HCT116 (cell line): ENCODE measurements around the gene SRPRA. TPM values are rescaled to one million over a fixed set of nuclear protein-coding genes. Genes with fewer than 3 reads are reported as not detected.
"Not testable (repeated sequence)": the region's sequence is repeated elsewhere in the genome, so short reads cannot be mapped to it uniquely, and the experiment has no call there.

ENCODE experiments used
- ATAC-seq: fragments of 200-7000 bp; cut with Tn5 transposase; 2 replicates; pipeline ENCODE4 v1.9.1; 2020; ENCODE audit warnings: mild to moderate bottlenecking, moderate library complexity
- BruUV-seq: library from RNA; stranded (reverse); fragments of 400-500 nt; replicated peaks from 2 replicates; lab custom pipeline; 2021; lab: Mats Ljungman, UMichigan
- CTCF ChIA-PET: fragments of 300-600 bp; sonication (Branson Sonifier 250); formaldehyde crosslinking; loops from one replicate; lab custom pipeline; 2021; ENCODE audit warnings: antibody characterized with exemption; lab: Charles Lee
- POLR2A ChIA-PET: fragments of 300-600, 350-600 bp; sonication (Branson Sonifier 250); formaldehyde crosslinking; loops from one replicate; lab custom pipeline; 2021; ENCODE audit warnings: antibody characterized with exemption; lab: Charles Lee
- RAD21 ChIA-PET, 2 experiments: fragments of 300-600 bp; sonication (Branson Sonifier 250); formaldehyde crosslinking; loops; one replicate each; lab custom pipeline; 2023; ENCODE audit warnings: low total read pairs in 2 of 2; ENCODE audit not compliant: uncharacterized antibody in 2 of 2, unreplicated experiment in 2 of 2, low non-redundant PET in 1 of 2; lab: Charles Lee
- DNase-seq: peaks from one replicate; pipeline ENCODE4 v3.0.0-alpha.2; 2010; ENCODE audit warnings: low read depth, low spot score
- H2AFZ ChIP-seq: fragments of 200-600 bp; shearing (Covaris generic), sonication (generic); 2 replicates; pipeline ENCODE4 v1.6.1; 2017; ENCODE audit warnings: low read depth, mixed run types, mixed read lengths, antibody characterized with exemption, low read length; ENCODE audit not compliant: poor library complexity, severe bottlenecking
- H3K27ac ChIP-seq: 2 replicates; pipeline ENCODE4 v1.5.1; 2012; ENCODE audit warnings: low read depth, low read length
- H3K27me3 ChIP-seq: fragments of 200-600 bp; sonication (generic); 2 replicates; pipeline ENCODE4 v1.6.1; 2016; ENCODE audit warnings: mixed run types, low read length, mixed read lengths; ENCODE audit not compliant: insufficient read depth
- H3K36me3 ChIP-seq, 2 experiments: fragments of 200-500 bp in 1 of 2; fragments of 200-600 bp in 1 of 2; sonication (Bioruptor generic) in 1 of 2; sonication (generic) in 1 of 2; 2 replicates each; pipeline versions ENCODE4 v1.5.1 to v1.6.1; 2014 to 2016; ENCODE audit warnings: low read length in 2 of 2, inconsistent platforms in 1 of 2, mixed read lengths in 1 of 2, mixed run types in 1 of 2; ENCODE audit not compliant: insufficient read depth in 2 of 2, control insufficient read depth in 1 of 2
- H3K4me1 ChIP-seq, 2 experiments: fragments of 200-600 bp in 1 of 2; sonication (generic) in 1 of 2; 2 replicates each; pipeline versions ENCODE4 v1.5.1 to v1.6.1; 2012 to 2017; ENCODE audit warnings: low read length in 2 of 2, inconsistent platforms in 1 of 2, mild to moderate bottlenecking in 1 of 2, mixed read lengths in 1 of 2, mixed run types in 1 of 2, moderate library complexity in 1 of 2; ENCODE audit not compliant: insufficient read depth in 2 of 2, control insufficient read depth in 1 of 2
- H3K4me2 ChIP-seq: fragments of 200-600 bp; sonication (generic); 2 replicates; pipeline ENCODE4 v1.6.1; 2017; ENCODE audit warnings: mixed run types, low read length, mixed read lengths
- H3K4me3 ChIP-seq, 2 experiments: fragments of 200-600 bp in 1 of 2; sonication (generic) in 1 of 2; replicated peaks in 1 of 2; 2 replicates each; pipeline ENCODE4 v1.5.1; 2011 to 2016; ENCODE audit warnings: low read length in 2 of 2, control low read depth in 1 of 2, low read depth in 1 of 2, mild to moderate bottlenecking in 1 of 2, mixed read lengths in 1 of 2, mixed run types in 1 of 2
- H3K79me2 ChIP-seq: fragments of 200-600 bp; sonication (generic); 2 replicates; pipeline ENCODE4 v1.6.1; 2017; ENCODE audit warnings: mild to moderate bottlenecking, mixed run types, low read length, moderate library complexity, mixed read lengths; ENCODE audit not compliant: insufficient read depth
- H3K9ac ChIP-seq: fragments of 200-600 bp; sonication (generic); 2 replicates; pipeline ENCODE4 v1.6.1; 2016; ENCODE audit warnings: low read length, mixed read lengths
- H3K9me2 ChIP-seq: fragments of 200-600 bp; sonication (generic), shearing (Covaris generic); 2 replicates; pipeline ENCODE4 v1.6.1; 2017; ENCODE audit warnings: mixed run types, mild to moderate bottlenecking, moderate library complexity; ENCODE audit not compliant: insufficient read depth
- H3K9me3 ChIP-seq, 2 experiments: fragments of 200-500 bp in 1 of 2; fragments of 200-600 bp in 1 of 2; sonication (Bioruptor generic) in 1 of 2; sonication (generic) in 1 of 2; 2 replicates each; pipeline ENCODE4 v1.6.1; 2014 to 2017; ENCODE audit warnings: low read length in 2 of 2, mixed read lengths in 2 of 2, inconsistent platforms in 1 of 2, low read depth in 1 of 2, mild to moderate bottlenecking in 1 of 2, mixed run types in 1 of 2, moderate library complexity in 1 of 2; ENCODE audit not compliant: control insufficient read depth in 1 of 2, insufficient read depth in 1 of 2
- H4K20me1 ChIP-seq: fragments of 200-600 bp; sonication (generic), shearing (Covaris generic); 2 replicates; pipeline ENCODE4 v1.6.1; 2017; ENCODE audit warnings: mixed run types, mild to moderate bottlenecking, moderate library complexity; ENCODE audit not compliant: insufficient read depth
- RAD21 ChIP-seq: IDR thresholded peaks from 2 replicates; pipeline ENCODE4 v1.6.1; 2012; ENCODE audit warnings: low read depth, mild to moderate bottlenecking
- TCF7L2 ChIP-seq: IDR thresholded peaks from 2 replicates; pipeline ENCODE4 v1.7.0; 2011; ENCODE audit warnings: borderline replicate concordance, inconsistent platforms; ENCODE audit not compliant: insufficient read depth, insufficient read length; ENCODE audit errors: extremely low read depth
- intact Hi-C: fragments of 100-400 bp; cut with micrococcal nuclease; formaldehyde crosslinking; loops from 2 replicates; pipeline ENCODE4 v1.10.0; 2022
- total RNA-seq: library from RNA; stranded (reverse); gene quantifications from one replicate; pipeline ENCODE4 v1.2.1, GENCODE V29; 2021; ENCODE audit not compliant: unreplicated experiment
- TF ChIP-seq, protein P1 (sequence below), 3 experiments: fragments of 200-600 bp in 1 of 3; sonication (generic) in 1 of 3; IDR thresholded peaks in 2 of 3; conservative IDR thresholded peaks in 1 of 3; 2 replicates each; pipeline ENCODE4 v1.5.1; 2012 to 2017; ENCODE audit warnings: low read depth in 2 of 3, low read length in 2 of 3, antibody characterized with exemption in 1 of 3, borderline replicate concordance in 1 of 3, control low read depth in 1 of 3, mild to moderate bottlenecking in 1 of 3, mixed read lengths in 1 of 3, mixed run types in 1 of 3, moderate library complexity in 1 of 3; ENCODE audit not compliant: insufficient read depth in 1 of 3

Gene SRPRA
- total RNA-seq, 1 experiment from 2014 or later: 74.5 TPM

DNA sequence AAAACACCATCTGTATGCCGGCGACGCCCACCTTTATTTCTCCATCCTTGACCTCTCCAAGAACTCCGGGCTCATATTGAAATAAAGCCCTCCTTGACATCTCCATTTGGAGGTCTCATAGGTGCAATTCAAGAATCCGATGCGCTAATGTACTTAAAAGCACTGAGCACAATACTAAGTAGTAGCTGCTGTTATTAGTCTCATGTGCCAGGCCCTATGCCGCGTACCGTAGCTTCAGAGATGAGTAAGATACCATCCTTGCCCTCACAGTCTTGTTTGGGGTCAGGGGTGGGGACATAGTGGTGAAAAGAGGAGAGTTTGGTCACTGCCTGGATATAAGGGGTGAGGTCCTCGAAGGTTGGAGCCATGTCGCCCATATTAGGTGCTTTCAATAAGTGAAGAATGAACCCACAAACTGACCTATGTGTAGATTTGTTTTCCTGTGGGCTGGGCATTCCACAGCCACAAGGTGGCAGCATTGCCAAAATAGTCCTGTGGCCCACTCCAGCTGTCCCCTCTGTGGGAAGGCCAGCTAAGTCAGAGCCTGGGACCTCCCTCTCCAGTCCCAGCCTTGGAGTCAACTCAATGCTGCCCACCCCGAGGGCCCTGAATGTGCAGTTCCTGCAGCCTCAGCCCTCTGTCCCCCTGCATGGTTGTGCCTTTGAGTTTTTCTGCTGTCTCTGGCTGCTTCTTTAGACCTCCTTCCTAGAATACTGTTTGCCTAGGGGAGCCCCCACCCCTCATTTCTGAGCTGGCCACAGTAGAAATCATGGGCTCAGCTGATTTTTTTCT, 41.7 kb upstream of the SRPRA start:
- ChIA-PET CTCF (interaction anchor here (0.8 to 5.9 kb wide), 9 partner anchors 9 to 297 kb away, joined by 3 to 74 read pairs (median 4); no protein-coding TSS in a partner anchor), POLR2A (interaction anchor here (1.0 kb wide), 1 partner anchor 9 kb away, joined by 3 read pairs; no protein-coding TSS in a partner anchor), RAD21 (interaction anchor here (0.6 to 1.3 kb wide), 4 partner anchors 95 to 170 kb away, joined by 3 to 10 read pairs (median 6); no protein-coding TSS in a partner anchor)
- Histone ChIP-seq H3K36me3 (no peaks in the 10 kb centered on the region), H3K4me3 (no peak overlapping the region), H3K4me1 (peaks cover 0 to 3% of the 10 kb centered on the region in 2 experiments; a peak in 3 of 4 replicates), H2AFZ (no peak overlapping the region), H4K20me1 (no peaks in the 10 kb centered on the region), H3K9ac (no peak overlapping the region), H3K9me3 (no peaks in the 10 kb centered on the region), H3K9me2 (no peaks in the 10 kb centered on the region), H3K79me2 (no peaks in the 10 kb centered on the region), H3K27ac (no peak overlapping the region), H3K4me2 (no peak overlapping the region), H3K27me3 (no peaks in the 10 kb centered on the region)
- ATAC-seq: peak; percentile 93
- no TSS peak for BruUV-seq
- TF ChIP-seq, protein P1, sequence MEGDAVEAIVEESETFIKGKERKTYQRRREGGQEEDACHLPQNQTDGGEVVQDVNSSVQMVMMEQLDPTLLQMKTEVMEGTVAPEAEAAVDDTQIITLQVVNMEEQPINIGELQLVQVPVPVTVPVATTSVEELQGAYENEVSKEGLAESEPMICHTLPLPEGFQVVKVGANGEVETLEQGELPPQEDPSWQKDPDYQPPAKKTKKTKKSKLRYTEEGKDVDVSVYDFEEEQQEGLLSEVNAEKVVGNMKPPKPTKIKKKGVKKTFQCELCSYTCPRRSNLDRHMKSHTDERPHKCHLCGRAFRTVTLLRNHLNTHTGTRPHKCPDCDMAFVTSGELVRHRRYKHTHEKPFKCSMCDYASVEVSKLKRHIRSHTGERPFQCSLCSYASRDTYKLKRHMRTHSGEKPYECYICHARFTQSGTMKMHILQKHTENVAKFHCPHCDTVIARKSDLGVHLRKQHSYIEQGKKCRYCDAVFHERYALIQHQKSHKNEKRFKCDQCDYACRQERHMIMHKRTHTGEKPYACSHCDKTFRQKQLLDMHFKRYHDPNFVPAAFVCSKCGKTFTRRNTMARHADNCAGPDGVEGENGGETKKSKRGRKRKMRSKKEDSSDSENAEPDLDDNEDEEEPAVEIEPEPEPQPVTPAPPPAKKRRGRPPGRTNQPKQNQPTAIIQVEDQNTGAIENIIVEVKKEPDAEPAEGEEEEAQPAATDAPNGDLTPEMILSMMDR (IDR thresholded peaks at IDR 0.05 in 2 of 3, conservative IDR thresholded peaks at IDR 0.05 in 1 of 3; ENCODE audit: borderline replicate concordance in 1 of 3, insufficient read depth in 1 of 3, low read depth in 2 of 3, low read length in 2 of 3): peak; percentile 75 to 88 (median 85)
- TF ChIP-seq RAD21: peak; percentile 96
- no peak for TF ChIP-seq TCF7L2
- intact Hi-C loops: loop anchor here (1.0 to 10.0 kb wide), 4 partner anchors 82 to 680 kb away; no protein-coding TSS in a partner anchor
- DNase-seq: peak; percentile 42

DNA sequence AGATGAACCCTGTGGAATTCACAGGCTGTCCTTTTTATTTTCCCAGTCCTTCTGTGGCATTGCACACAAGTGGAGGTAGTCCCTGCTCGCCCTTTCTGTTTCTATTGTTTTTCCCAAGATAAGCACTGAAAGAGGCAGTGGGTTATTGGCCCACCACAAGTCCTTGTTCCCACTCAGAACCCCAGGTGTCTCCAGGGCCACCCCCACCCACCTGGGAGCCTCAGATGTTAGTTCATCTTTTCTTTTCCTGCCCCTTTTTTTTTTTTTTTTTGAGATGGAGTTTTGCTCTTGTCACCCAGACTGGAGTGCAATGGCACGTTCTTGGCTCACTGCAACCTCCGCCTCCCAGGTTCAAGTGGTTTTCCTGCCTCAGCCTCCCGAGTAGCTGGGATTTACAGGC, 40.1 kb upstream of the SRPRA start:
- intact Hi-C loops, H3K9me2 ChIP-seq, POLR2A ChIA-PET: not testable (repeated sequence)

More for the DNA sequence above, 40.1 kb upstream of the SRPRA start:
- ATAC-seq, H3K79me2 ChIP-seq, H3K36me3 ChIP-seq, H3K4me3 ChIP-seq, H3K27ac ChIP-seq, H4K20me1 ChIP-seq, H3K9ac ChIP-seq, H3K4me1 ChIP-seq, BruUV-seq, H3K27me3 ChIP-seq, H3K9me3 ChIP-seq, DNase-seq, H2AFZ ChIP-seq, RAD21 ChIA-PET, H3K4me2 ChIP-seq: not testable (repeated sequence)
- CTCF ChIA-PET: interaction anchor here (5.9 kb wide), 1 partner anchor 172 kb away, joined by 74 read pairs; no protein-coding TSS in a partner anchor
